Neural cell (in vitro differentiated cells): ENCODE data around the gene RABGEF1.

Experiments
- EP300 ChIP-seq: fragments of 450-650 bp; conservative IDR thresholded peaks from 2 replicates; pipeline ENCODE4 v1.6.1; 2014; ENCODE audit warnings: antibody characterized with exemption, mild to moderate bottlenecking, moderate library complexity; ENCODE audit not compliant: poor library complexity, severe bottlenecking
- EZH2 ChIP-seq: fragments of 200-600, 300-800 bp; shearing (Covaris generic), sonication (generic); IDR thresholded peaks from 2 replicates; pipeline ENCODE4 v1.6.1; 2014; ENCODE audit warnings: antibody characterized with exemption, low read length, borderline replicate concordance, mild to moderate bottlenecking; ENCODE audit not compliant: insufficient read depth, poor library complexity, severe bottlenecking
- POLR2AphosphoS5 ChIP-seq: IDR thresholded peaks from 2 replicates; pipeline ENCODE4 v1.6.1; 2012
- RAD21 ChIP-seq: fragments of 450-650 bp; conservative IDR thresholded peaks from 2 replicates; pipeline ENCODE4 v1.6.1; 2014; ENCODE audit warnings: antibody characterized with exemption, mild to moderate bottlenecking, moderate library complexity
- TAF1 ChIP-seq: IDR thresholded peaks from 2 replicates; pipeline ENCODE4 v1.6.1; 2012; ENCODE audit warnings: low read depth
- TF ChIP-seq, protein P1 (sequence below): fragments of 450-650 bp; IDR thresholded peaks from 2 replicates; pipeline ENCODE4 v1.5.1; 2014; ENCODE audit warnings: antibody characterized with exemption, mild to moderate bottlenecking, moderate library complexity; ENCODE audit not compliant: poor library complexity, severe bottlenecking
- TF ChIP-seq, protein P2 (sequence below): IDR thresholded peaks from 2 replicates; pipeline ENCODE4 v1.6.1; 2012; ENCODE audit warnings: borderline replicate concordance

GRCh38 chr7:66751945-66752344, 11.4 kb downstream of the RABGEF1 start:
- TF ChIP-seq EP300 (no peak), EZH2 (no peak), TAF1 (no peak), RAD21 (no peak), POLR2AphosphoS5 (no peak)
- TF ChIP-seq, protein P1, sequence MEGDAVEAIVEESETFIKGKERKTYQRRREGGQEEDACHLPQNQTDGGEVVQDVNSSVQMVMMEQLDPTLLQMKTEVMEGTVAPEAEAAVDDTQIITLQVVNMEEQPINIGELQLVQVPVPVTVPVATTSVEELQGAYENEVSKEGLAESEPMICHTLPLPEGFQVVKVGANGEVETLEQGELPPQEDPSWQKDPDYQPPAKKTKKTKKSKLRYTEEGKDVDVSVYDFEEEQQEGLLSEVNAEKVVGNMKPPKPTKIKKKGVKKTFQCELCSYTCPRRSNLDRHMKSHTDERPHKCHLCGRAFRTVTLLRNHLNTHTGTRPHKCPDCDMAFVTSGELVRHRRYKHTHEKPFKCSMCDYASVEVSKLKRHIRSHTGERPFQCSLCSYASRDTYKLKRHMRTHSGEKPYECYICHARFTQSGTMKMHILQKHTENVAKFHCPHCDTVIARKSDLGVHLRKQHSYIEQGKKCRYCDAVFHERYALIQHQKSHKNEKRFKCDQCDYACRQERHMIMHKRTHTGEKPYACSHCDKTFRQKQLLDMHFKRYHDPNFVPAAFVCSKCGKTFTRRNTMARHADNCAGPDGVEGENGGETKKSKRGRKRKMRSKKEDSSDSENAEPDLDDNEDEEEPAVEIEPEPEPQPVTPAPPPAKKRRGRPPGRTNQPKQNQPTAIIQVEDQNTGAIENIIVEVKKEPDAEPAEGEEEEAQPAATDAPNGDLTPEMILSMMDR: no peak
- TF ChIP-seq, protein P2, sequence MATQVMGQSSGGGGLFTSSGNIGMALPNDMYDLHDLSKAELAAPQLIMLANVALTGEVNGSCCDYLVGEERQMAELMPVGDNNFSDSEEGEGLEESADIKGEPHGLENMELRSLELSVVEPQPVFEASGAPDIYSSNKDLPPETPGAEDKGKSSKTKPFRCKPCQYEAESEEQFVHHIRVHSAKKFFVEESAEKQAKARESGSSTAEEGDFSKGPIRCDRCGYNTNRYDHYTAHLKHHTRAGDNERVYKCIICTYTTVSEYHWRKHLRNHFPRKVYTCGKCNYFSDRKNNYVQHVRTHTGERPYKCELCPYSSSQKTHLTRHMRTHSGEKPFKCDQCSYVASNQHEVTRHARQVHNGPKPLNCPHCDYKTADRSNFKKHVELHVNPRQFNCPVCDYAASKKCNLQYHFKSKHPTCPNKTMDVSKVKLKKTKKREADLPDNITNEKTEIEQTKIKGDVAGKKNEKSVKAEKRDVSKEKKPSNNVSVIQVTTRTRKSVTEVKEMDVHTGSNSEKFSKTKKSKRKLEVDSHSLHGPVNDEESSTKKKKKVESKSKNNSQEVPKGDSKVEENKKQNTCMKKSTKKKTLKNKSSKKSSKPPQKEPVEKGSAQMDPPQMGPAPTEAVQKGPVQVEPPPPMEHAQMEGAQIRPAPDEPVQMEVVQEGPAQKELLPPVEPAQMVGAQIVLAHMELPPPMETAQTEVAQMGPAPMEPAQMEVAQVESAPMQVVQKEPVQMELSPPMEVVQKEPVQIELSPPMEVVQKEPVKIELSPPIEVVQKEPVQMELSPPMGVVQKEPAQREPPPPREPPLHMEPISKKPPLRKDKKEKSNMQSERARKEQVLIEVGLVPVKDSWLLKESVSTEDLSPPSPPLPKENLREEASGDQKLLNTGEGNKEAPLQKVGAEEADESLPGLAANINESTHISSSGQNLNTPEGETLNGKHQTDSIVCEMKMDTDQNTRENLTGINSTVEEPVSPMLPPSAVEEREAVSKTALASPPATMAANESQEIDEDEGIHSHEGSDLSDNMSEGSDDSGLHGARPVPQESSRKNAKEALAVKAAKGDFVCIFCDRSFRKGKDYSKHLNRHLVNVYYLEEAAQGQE: no peak
